Endothelial cell of umbilical vein (primary cell): Measurements from ENCODE around the gene GLOD5. TPM values are rescaled to one million over a fixed set of nuclear protein-coding genes. Genes with fewer than 3 reads are reported as not detected.
A peak's percentile ranks its signal among the peaks of the same experiment; 100 is the strongest.

Source experiments
- BruUV-seq: library from RNA; stranded (reverse); fragments of 400-500 nt; replicated peaks from 2 replicates; lab custom pipeline; 2021; lab: Mats Ljungman, UMichigan
- CTCF ChIA-PET: fragments of 300-600, 350-600 bp; sonication (Branson Sonifier 250); formaldehyde crosslinking; loops from one replicate; lab custom pipeline; 2021; ENCODE audit warnings: antibody characterized with exemption, inconsistent platforms; lab: Charles Lee
- POLR2A ChIA-PET: fragments of 300-600, 350-600 bp; sonication (Branson Sonifier 250); formaldehyde crosslinking; loops from one replicate; lab custom pipeline; 2021; ENCODE audit warnings: antibody characterized with exemption, inconsistent platforms; lab: Charles Lee
- DNase-seq: peaks from one replicate; pipeline ENCODE4 v3.0.0-alpha.2; 2011; ENCODE audit warnings: low read depth, low spot score
- FAIRE-seq: peaks from 2 replicates; lab custom pipeline; 2011; peaks lifted over from hg19 to GRCh38; lab: Jason Lieb, UNC
- H2AFZ ChIP-seq: 2 replicates; pipeline ENCODE4 v1.6.0; 2012; ENCODE audit warnings: low read depth, low read length, control low read depth, inconsistent platforms
- H3K27ac ChIP-seq: 2 replicates; pipeline ENCODE4 v1.5.1; 2011; ENCODE audit warnings: low read depth, mild to moderate bottlenecking, control low read depth, low read length, moderate library complexity; ENCODE audit not compliant: insufficient read depth
- H3K27me3 ChIP-seq, 2 experiments: 2 replicates each; pipeline versions ENCODE4 v1.6.0 to v1.6.1; 2011; ENCODE audit warnings: low read length in 2 of 2, mixed read lengths in 1 of 2; ENCODE audit not compliant: control insufficient read depth in 2 of 2, insufficient read depth in 2 of 2
- H3K36me3 ChIP-seq, 2 experiments: 2 replicates in 1 of 2; 3 replicates in 1 of 2; pipeline ENCODE4 v1.5.1; 2011; ENCODE audit warnings: low read length in 2 of 2, mild to moderate bottlenecking in 1 of 2, moderate library complexity in 1 of 2; ENCODE audit not compliant: control insufficient read depth in 2 of 2, insufficient read depth in 2 of 2; ENCODE audit errors: extremely low read depth in 1 of 2
- H3K4me1 ChIP-seq: 3 replicates; pipeline ENCODE4 v1.5.1; 2011; ENCODE audit warnings: mild to moderate bottlenecking, low read length; ENCODE audit not compliant: control insufficient read depth, insufficient read depth; ENCODE audit errors: extremely low read depth
- H3K4me2 ChIP-seq: 2 replicates; pipeline ENCODE4 v1.6.1; 2011; ENCODE audit warnings: low read length, control low read depth, mixed read lengths; ENCODE audit not compliant: insufficient read depth
- H3K4me3 ChIP-seq, 3 experiments: fragments of 200-600 bp in 1 of 3; sonication (generic), shearing (Covaris generic) in 1 of 3; replicated peaks in 1 of 3; 2 replicates each; pipeline ENCODE4 v1.5.1; 2011 to 2016; ENCODE audit warnings: control low read depth in 3 of 3, low read length in 3 of 3, mild to moderate bottlenecking in 2 of 3, inconsistent platforms in 1 of 3, low read depth in 1 of 3, moderate library complexity in 1 of 3; ENCODE audit not compliant: insufficient read depth in 1 of 3
- H3K79me2 ChIP-seq: 2 replicates; pipeline ENCODE4 v1.6.0; 2012; ENCODE audit warnings: low read length, inconsistent platforms; ENCODE audit not compliant: control insufficient read depth, insufficient read depth
- H3K9ac ChIP-seq: replicated peaks from 2 replicates; pipeline ENCODE3; 2011; ENCODE audit warnings: low read length, control low read depth; ENCODE audit not compliant: insufficient read depth; ENCODE audit errors: extremely low read depth
- H3K9me1 ChIP-seq: replicated peaks from 3 replicates; pipeline ENCODE4 v1.6.0; 2011; ENCODE audit warnings: mild to moderate bottlenecking, low read length; ENCODE audit not compliant: control insufficient read depth, insufficient read depth; ENCODE audit errors: extremely low read depth
- H3K9me3 ChIP-seq: replicated peaks from 2 replicates; pipeline ENCODE4 v1.5.1; 2012; ENCODE audit warnings: low read length, inconsistent platforms; ENCODE audit not compliant: control insufficient read depth, insufficient read depth
- H4K20me1 ChIP-seq: replicated peaks from 2 replicates; pipeline ENCODE3; 2011; ENCODE audit warnings: mild to moderate bottlenecking, low read length; ENCODE audit not compliant: control insufficient read depth, insufficient read depth; ENCODE audit errors: extremely low read depth
- CTCF ChIP-seq, 2 donors: IDR thresholded peaks; 1 replicate in 1 of 2; 2 replicates in 1 of 2; pipeline ENCODE4 v1.5.1; 2011; ENCODE audit warnings: low read length in 2 of 2, mild to moderate bottlenecking in 2 of 2, moderate library complexity in 2 of 2, control low read depth in 1 of 2, inconsistent platforms in 1 of 2, low read depth in 1 of 2; ENCODE audit not compliant: insufficient read depth in 1 of 2; ENCODE audit errors: extremely low read depth in 1 of 2
- EZH2 ChIP-seq: IDR thresholded peaks from 2 replicates; pipeline ENCODE4 v1.6.1; 2012; ENCODE audit warnings: borderline replicate concordance, low read depth, mild to moderate bottlenecking, moderate library complexity, low read length, inconsistent platforms; ENCODE audit not compliant: severe bottlenecking
- FOS ChIP-seq: IDR thresholded peaks from 2 replicates; pipeline ENCODE4 v1.6.1; 2011; ENCODE audit warnings: mild to moderate bottlenecking, low read length, moderate library complexity, borderline replicate concordance; ENCODE audit not compliant: insufficient read depth
- GATA2 ChIP-seq: IDR thresholded peaks from 2 replicates; pipeline ENCODE4 v1.7.0; 2011; ENCODE audit warnings: low read depth, mild to moderate bottlenecking, moderate library complexity, mixed read lengths, low read length; ENCODE audit not compliant: insufficient read length, insufficient read depth
- JUN ChIP-seq: IDR thresholded peaks from 2 replicates; pipeline ENCODE4 v1.6.1; 2011; ENCODE audit warnings: borderline replicate concordance, low read depth; ENCODE audit not compliant: insufficient read length, insufficient read depth
- MAX ChIP-seq: IDR thresholded peaks from 2 replicates; pipeline ENCODE4 v1.6.1; 2011; ENCODE audit not compliant: insufficient read depth, insufficient read length
- MYC ChIP-seq: IDR thresholded peaks from one replicate; pipeline ENCODE4 v1.6.1; 2011; ENCODE audit warnings: mild to moderate bottlenecking, low read depth, low read length
- POLR2A ChIP-seq: IDR thresholded peaks from 2 replicates; pipeline ENCODE4 v1.6.1; 2012; ENCODE audit warnings: low read depth, mild to moderate bottlenecking, control low read depth, low read length
- POLR2AphosphoS5 ChIP-seq: IDR thresholded peaks from 2 replicates; pipeline ENCODE4 v1.6.1; 2012; ENCODE audit warnings: low read depth, mild to moderate bottlenecking, control low read depth, low read length, moderate library complexity; ENCODE audit not compliant: insufficient read depth
- dilution Hi-C: fragments of 300-500 bp; cut with MboI; formaldehyde crosslinking; loops from one replicate; pipeline ENCODE4 v1.15.0; 2019; ENCODE audit warnings: low sequenced_read_pairs; ENCODE audit not compliant: extremely low pct_ligation_motif_present
- intact Hi-C: fragments of 100-400 bp; cut with micrococcal nuclease; formaldehyde crosslinking; loops from one replicate; pipeline ENCODE4 v1.10.0; 2022
- polyA plus RNA-seq, 4 experiments: library from polyadenylated mRNA; depleted of rRNA in 3 of 4; stranded (reverse) in 3 of 4; unstranded in 1 of 4; fragments of >200 nt; gene quantifications; 2 replicates each; pipeline versions ENCODE4 v1.2.1 to v1.2.3, GENCODE V29; 2011 to 2012; ENCODE audit warnings: missing spikeins in 1 of 4
- total RNA-seq: library from RNA; stranded (reverse); gene quantifications from 2 replicates; pipeline ENCODE4 v1.2.3, GENCODE V29; 2021

GLOD5 gene
- total and polyA plus RNA-seq, 2 donors (not counting 3 experiments of a cell fraction or from before 2014, with no cell fraction given), result not detected

- H3K27ac ChIP-seq, result peak overlapping the region; percentile 64
- no peaks in the 10 kb centered on the region for H4K20me1 ChIP-seq
- no peaks in the 10 kb centered on the region for H3K27me3 ChIP-seq
- peak overlapping the region in 2 of 3 experiments; percentile 45 to 58 for H3K4me3 ChIP-seq
- peak overlapping the region; percentile 39 for H3K4me2 ChIP-seq
- ChIA-PET CTCF (interaction anchor here (1.0 kb wide), 1 partner anchor 89 kb away, joined by 3 read pairs; no protein-coding TSS in a partner anchor), POLR2A (interaction anchor here (0.7 to 1.4 kb wide), 2 partner anchors 64 to 159 kb away, joined by 3 to 5 read pairs; partner anchors contain the start of genes HDAC6, PQBP1 and TIMM17B)
- TF ChIP-seq EZH2, result no peak
- TF ChIP-seq CTCF (IDR thresholded peaks at IDR 0.05; ENCODE audit: extremely low read depth in 1 of 2, insufficient read depth in 1 of 2, low read depth in 1 of 2, low read length in 2 of 2), result no peak
- TF ChIP-seq JUN, result no peak
- TF ChIP-seq MAX, result no peak
- no peak for TF ChIP-seq MYC
- no peak for TF ChIP-seq GATA2
- no peak for TF ChIP-seq POLR2A
- no peak for TF ChIP-seq FOS
- TF ChIP-seq POLR2AphosphoS5, result no peak
- H3K9me3 ChIP-seq, result no peaks in the 10 kb centered on the region
- FAIRE-seq (no peak), DNase-seq (no peak)
- no peaks in the 10 kb centered on the region for H3K79me2 ChIP-seq
- H3K36me3 ChIP-seq, result no peaks in the 10 kb centered on the region
- H3K4me1 ChIP-seq, result peaks cover 3% of the 10 kb centered on the region
- intact Hi-C loops (loop anchor here (1.0 to 2.0 kb wide), 4 partner anchors 42 to 159 kb away; partner anchors contain the start of genes PQBP1, SUV39H1 and TIMM17B), dilution Hi-C loops (no loop called here)
- peak overlapping the region; percentile 72 for H2AFZ ChIP-seq
- no peaks in the 10 kb centered on the region for H3K9me1 ChIP-seq
- BruUV-seq, result no TSS peak
- peak overlapping the region; percentile 66 for H3K9ac ChIP-seq
Observed at GRCh38 chrX:48737940-48738339, 23.6 kb upstream of the GLOD5 start.
